ENCODE measurements around the gene SRD5A2.
"Not testable (repeated sequence)": the region's sequence is repeated elsewhere in the genome, so short reads cannot be mapped to it uniquely, and the experiment has no call there.

Gene SRD5A2

DNA sequence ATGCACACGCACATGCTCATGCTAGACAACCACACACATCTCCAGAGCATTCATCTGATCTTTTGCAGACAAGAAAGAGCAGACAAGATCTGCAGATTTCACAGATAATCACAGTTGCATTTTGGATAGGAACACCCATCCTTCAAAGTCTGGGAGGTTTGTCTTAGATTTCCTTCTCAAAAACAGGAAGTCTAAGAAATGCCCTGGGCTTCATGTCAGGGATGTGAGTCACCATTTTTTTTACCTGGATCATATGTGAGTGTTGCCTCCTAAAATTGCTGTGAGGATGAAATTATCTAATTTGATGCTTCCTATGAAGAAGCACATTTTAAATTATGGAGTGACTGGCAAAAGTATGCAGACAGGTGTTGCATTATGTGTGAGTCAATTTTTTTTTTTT, 46.1 kb downstream of the SRD5A2 start:
- in situ Hi-C loops (cut with HindIII; ENCODE audit: low sequenced_read_pairs), result no loop called here

DNA sequence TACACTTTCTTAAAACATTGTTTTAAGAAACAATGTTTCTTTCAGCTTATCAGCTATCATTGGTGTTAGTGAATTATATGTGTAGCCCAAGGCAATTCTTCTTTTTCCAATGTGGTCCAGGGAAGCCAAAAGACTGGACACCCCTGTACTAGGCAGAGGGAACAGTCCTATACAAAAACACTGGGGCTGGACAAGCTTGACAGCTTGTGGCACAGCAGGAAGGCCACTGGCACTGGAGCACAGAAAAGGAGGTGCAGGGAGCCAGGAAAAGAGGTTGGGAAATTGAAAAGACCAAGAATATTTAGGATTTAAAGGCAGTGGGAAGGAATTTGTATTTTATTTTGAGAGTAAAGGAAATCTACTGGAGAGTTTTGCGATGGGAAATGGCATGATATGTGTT, 47.7 kb downstream of the SRD5A2 start:
- in situ Hi-C loops (cut with HindIII; ENCODE audit: low sequenced_read_pairs), result no loop called here

DNA sequence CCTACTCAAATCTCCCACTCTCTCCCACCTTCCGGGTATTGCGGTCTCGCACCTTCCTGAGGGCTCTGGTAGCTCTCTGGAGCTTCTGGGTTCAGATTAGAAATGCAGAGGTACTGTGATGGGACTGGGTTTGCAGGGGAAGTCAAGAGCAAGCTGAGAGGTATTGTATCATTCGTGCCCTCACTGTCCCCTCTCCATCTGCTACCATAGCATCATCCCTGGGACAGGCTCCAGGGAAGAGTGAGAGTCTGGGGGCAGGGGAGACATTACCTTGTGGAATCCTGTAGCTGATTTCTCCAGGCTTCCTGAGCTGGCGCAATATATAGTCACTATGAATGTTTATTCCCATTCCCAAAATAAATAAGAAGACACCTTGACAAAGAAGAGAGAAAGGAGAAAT, 49.6 kb downstream of the SRD5A2 start:
- in situ Hi-C loops (cut with HindIII; ENCODE audit: low sequenced_read_pairs), result no loop called here

DNA sequence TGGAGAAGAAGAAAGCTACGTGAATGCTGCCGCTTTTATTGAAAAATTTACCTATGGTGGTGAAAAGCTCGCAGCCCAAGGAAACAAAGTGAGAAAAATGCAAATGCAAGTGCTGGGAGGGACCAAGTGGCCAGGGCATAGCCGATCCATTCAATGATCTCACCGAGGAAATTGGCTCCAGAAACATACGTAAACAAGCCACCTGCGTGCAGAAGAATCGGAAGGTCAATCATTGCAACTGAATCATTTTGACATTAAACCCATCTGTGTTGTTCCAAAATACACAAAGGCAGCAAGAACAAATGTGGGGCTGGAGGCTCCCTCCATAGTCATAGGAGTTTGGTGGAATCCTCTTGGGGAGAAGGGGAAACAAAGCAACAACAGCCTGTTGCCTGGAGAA, 51.5 kb downstream of the SRD5A2 start:
- in situ Hi-C loops (cut with HindIII; ENCODE audit: low sequenced_read_pairs), result no loop called here

GRCh38 chr2:31528823-31529222, 51.9 kb downstream of the SRD5A2 start:
- in situ Hi-C loops (cut with HindIII; ENCODE audit: low sequenced_read_pairs), result no loop called here

DNA sequence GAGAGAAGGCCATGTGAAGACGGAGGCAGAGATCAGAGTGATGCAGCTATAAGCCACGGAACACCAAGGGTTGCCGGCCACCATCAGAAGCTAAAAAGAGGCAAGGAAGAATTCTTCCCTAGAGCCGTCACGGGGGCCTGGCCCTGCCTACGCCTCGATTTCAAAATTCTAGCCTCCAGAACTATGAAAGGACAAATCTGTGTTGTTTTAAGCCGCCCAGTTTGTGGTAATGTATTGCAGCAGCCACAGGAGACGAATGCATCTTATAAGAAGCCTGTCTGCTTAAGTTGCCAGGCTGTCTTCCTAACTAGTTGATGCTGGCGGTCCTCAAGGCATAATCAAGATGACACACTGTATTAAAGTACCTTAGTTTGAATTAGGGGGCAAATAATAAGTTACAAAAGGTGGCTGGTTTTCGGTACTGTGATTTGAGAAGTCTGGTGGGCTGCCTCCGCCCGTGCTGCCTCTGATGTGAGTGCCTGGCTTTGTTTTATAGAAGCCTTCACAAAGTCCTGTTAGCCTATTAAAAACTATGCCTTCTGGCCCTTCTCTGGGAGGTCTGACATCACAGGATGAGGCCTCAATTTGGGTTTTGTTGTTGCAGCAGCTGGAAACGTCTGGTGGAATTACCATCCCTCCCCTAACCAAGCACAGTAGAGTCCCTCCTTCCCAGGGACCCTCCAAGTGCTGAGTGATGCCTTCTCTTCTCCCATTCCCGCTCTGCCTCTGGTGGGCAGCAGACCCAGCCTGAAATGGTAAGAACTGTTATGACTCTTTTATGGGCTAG, 53.6 kb downstream of the SRD5A2 start:
- in situ Hi-C loops (cut with HindIII; ENCODE audit: low sequenced_read_pairs), result no loop called here

- in situ Hi-C loops (cut with HindIII; ENCODE audit: low sequenced_read_pairs), result no loop called here
Observed at GRCh38 chr2:31525876-31526275, 54.9 kb downstream of the SRD5A2 start.

- in situ Hi-C loops (cut with HindIII; ENCODE audit: low sequenced_read_pairs), result no loop called here
Observed at GRCh38 chr2:31524592-31524991, 56.1 kb downstream of the SRD5A2 start.

GRCh38 chr2:31523871-31524492, 56.8 kb downstream of the SRD5A2 start:
- in situ Hi-C loops (cut with HindIII; ENCODE audit: low sequenced_read_pairs), result no loop called here

DNA sequence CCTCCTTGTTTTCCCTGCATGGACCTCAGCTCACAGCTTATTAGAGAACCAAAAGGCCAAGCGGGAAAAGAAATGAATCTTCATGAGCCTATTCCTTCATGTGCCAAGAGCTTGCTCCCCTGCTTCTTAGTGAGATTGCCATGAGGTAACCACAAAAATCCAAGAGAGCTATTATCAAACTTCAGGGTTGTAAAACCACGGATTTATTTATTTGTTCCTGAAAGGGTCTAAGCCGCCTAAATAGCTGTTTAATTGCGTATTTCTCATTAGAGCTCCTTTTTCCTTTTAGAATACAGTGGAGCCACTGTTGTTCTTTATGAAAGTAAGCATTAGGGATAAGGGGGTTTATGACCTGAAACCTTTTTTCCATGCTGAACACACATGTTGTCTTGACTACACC, 58.0 kb downstream of the SRD5A2 start:
- in situ Hi-C loops (cut with HindIII; ENCODE audit: low sequenced_read_pairs), result no loop called here

DNA sequence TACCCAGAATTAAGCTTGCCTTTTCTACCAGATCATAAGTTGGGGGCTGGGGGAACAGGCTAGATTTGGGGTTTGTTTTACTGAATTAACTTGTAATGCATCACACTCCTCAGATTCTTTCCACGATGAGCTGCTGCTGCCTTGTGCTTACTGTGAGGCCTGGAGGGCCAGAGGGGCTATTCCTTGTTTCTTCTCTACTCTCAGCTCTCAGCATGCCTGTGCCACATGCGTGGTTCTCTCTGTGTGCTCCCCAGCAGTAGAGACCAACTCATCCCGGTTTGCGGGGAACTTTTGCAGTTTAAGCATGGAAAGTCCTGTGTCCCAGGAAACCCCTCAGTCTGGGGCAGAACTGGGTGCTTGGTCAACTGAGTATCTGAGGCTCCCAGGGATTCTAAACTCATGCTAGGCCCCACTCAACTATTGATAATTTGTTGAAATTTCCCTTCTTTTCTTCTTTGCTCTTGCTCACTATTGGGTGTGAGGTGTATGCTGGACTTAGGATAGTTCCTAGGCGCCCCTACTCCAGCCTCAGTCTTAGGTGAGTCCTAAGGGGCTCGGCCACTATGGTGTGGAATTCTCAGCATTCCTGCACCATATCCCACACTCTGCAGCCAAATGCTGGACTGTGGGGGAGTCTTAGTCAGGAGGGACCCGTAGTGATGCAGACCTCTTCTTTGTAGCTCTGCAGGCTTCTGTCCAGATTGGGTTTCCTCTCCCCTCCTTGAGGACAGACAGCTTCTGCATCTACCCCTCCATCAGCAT, 63.1 kb downstream of the SRD5A2 start:
- in situ Hi-C loops (cut with HindIII; ENCODE audit: low sequenced_read_pairs), result no loop called here

DNA sequence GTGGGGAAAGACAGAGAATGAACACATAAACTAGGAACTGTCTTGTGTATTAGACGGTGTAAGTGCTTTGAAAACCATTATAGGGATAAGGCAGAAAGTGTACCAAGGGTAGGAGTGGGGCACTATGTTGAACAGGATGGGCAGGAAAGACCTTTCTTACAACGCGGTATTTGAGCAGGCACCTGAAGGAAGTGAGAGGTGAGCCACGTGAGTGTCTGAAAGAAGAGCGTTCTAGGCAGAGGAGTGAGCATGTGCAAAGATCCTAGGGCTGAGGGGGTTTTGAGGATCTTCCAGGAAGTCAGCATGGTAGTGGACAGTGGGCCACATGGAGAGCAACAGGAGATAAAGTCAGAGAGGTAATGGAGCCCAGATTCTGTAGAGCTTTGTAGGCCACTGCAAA, 65.2 kb downstream of the SRD5A2 start:
- in situ Hi-C loops (cut with HindIII; ENCODE audit: low sequenced_read_pairs), result no loop called here

DNA sequence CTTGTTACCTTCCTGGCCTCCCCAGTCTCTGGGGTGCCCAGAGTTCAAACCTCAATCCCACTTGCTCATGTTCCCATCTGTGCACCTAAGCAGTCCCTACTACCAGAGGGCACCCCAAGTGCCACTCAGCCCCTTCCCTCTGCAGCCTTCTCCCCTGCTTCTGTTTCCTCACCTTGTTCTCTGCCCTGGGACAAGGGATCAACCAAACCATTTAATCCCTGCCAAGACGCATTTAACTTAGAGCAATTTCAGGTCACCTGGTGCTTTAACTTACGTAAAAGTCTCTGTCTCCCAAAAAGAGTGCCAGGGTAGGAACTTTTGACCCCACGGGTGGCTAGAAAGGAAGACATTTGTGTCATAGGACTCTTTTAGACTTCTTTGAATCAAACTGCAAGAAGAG, 67.2 kb downstream of the SRD5A2 start:
- in situ Hi-C loops (cut with HindIII; ENCODE audit: low sequenced_read_pairs), result no loop called here

DNA sequence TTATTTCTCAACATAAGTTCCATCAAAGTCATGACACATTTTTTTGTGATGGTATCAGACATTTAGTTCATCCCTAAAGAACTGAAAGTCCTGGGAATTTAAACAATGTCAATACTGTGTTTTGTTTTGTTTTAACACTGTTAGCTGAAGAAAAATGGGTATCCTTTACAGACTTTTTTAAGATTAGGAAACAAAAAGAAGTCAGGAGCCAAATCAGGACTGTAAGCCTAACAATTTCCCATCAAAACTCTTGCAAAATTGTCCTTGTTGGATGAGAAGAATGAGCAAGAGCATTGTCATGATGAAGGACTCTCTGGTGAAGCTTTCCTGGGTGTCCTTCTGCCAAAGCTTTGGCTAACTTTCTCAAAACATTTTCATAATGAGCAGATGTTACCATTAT, 69.4 kb downstream of the SRD5A2 start:
- in situ Hi-C loops (cut with HindIII; ENCODE audit: low sequenced_read_pairs), result no loop called here

- in situ Hi-C loops (cut with HindIII; ENCODE audit: low sequenced_read_pairs), result no loop called here
Observed at GRCh38 chr2:31505111-31505510, 75.6 kb downstream of the SRD5A2 start.

- in situ Hi-C loops (cut with HindIII; ENCODE audit: low sequenced_read_pairs), result no loop called here
Observed at GRCh38 chr2:31504311-31504710, 76.4 kb downstream of the SRD5A2 start.

DNA sequence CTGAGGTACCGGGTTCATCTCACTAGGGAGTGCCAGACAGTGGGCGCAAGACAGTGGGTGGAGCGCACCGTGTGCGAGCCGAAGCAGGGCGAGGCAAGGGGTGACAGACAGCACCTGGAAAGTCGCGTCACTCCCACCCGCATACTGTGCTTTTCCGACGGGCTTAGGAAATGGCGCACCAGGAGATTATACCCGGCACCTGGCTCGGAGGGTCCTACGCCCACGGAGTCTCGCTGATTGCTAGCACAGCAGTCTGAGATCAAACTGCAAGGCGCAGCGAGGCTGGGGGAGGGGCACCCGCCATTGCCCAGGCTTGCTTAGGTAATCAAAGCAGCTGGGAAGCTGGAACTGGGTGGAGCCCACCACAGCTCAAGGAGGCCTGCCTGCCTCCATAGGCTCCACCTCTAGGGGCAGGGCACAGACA, 84.3 kb downstream of the SRD5A2 start:
- in situ Hi-C loops (cut with HindIII; ENCODE audit: low sequenced_read_pairs), result not testable (repeated sequence)

DNA sequence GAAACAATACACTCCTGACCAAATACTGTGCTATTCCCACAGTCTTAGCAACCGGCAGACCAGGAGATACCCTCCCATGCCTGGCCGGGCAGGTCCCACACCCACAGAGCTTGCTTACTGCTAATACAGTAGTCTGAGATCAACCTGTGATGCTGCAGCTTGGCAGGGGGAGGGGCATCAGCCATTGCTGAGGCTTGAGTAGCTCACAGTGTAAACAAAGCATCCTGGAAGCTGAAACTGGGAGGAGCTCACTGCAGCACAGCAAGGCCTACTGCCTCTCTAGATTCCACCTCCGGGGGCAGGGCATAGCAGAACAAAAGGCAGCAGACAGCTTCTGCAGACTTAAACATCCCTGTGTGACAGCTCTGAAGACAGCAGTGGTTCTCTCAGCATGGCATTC, 91.4 kb downstream of the SRD5A2 start:
- in situ Hi-C loops (cut with HindIII; ENCODE audit: low sequenced_read_pairs), result not testable (repeated sequence)

DNA sequence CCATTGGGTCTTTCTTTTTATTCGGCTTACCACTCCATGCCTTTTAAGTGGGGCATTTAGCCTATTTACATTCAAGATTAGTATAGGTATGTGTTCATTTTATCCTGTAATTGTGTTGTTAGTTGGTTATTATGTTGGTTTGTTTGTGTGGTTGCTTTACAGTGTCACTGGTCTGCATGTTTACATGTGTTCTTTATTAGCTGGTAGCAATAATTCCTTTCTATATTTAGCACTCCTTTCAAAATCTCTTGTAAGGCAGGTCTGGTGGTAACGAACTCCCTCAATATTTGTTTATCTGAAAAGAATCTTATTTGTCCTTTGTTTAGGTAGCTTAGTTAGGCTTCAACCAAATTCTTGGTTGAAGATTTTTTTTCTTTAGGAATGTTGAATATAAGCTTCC, 97.5 kb downstream of the SRD5A2 start:
- in situ Hi-C loops (cut with HindIII; ENCODE audit: low sequenced_read_pairs), result no loop called here

DNA sequence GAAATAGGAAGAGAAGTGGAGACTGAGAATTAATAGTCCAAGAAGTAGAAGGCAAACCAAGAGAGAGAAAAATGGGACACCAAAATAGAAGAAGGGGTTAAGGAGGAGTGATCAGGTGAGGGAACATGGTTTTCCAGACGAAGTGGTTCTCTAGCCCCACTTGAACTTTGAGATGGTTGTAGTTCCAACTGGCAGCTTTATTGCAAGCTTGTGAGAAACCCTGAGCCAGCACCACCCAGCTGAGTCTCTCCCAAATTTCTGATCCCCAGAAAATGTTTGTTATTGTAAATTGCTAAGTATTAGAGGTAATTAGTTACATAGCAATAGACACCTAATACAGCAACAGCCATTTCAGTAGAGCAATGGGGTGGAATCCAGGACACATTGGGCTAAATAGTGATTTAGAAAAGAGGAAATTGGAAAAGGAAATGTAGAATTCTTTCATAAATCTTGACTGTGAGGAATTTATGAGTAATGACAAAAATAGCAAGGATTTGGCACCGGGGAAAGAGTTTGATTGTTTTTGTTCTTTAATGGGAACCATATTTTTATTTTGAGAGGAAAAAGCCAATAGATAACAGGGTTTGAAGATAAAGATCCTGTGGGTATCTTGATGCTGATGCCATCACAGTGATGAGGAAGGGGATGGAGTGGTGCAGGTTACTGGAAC, 104.1 kb downstream of the SRD5A2 start:
- in situ Hi-C loops (cut with HindIII; ENCODE audit: low sequenced_read_pairs), result no loop called here

GRCh38 chr2:31475692-31476091, 105.0 kb downstream of the SRD5A2 start:
- in situ Hi-C loops (cut with HindIII; ENCODE audit: low sequenced_read_pairs), result no loop called here

All from endothelial cell of hepatic sinusoid (primary cell).